Mesothelial cell of epicardium (in vitro differentiated cells): Measurements from ENCODE around the gene PACSIN1. TPM values are rescaled to one million over a fixed set of nuclear protein-coding genes. Genes with fewer than 3 reads are reported as not detected.

Experiments used
- DNase-seq, 2 experiments: peaks; one replicate each; pipeline ENCODE4 v3.0.0; 2021; ENCODE audit warnings: low spot score in 2 of 2; ENCODE audit not compliant: unreplicated experiment in 2 of 2
- H3K27ac Mint-ChIP-seq: 2 replicates; pipeline ENCODE4 v1.8.0; 2021; ENCODE audit warnings: mixed read lengths
- H3K27me3 Mint-ChIP-seq: 2 replicates; pipeline ENCODE4 v1.8.0; 2021; ENCODE audit warnings: low read depth, mixed read lengths
- H3K36me3 Mint-ChIP-seq: 2 replicates; pipeline ENCODE4 v1.8.0; 2021; ENCODE audit warnings: mixed read lengths
- H3K4me1 Mint-ChIP-seq: 2 replicates; pipeline ENCODE4 v1.8.0; 2021; ENCODE audit warnings: mixed read lengths
- H3K4me3 Mint-ChIP-seq: 2 replicates; pipeline ENCODE4 v1.8.0; 2021; ENCODE audit warnings: mild to moderate bottlenecking, moderate library complexity, mixed read lengths
- H3K9me3 Mint-ChIP-seq: 2 replicates; pipeline ENCODE4 v1.8.0; 2021; ENCODE audit warnings: mixed read lengths
- CTCF ChIP-seq: fragments of 200-600 bp; sonication (generic); IDR thresholded peaks from one replicate; pipeline ENCODE4 v1.5.0; 2021; ENCODE audit warnings: antibody characterized with exemption; ENCODE audit not compliant: unreplicated experiment
- total RNA-seq: library from RNA; stranded (reverse); gene quantifications from 3 replicates; pipeline ENCODE4 v1.2.1, GENCODE V29; 2021

The PACSIN1 gene
- total RNA-seq, 1 donor from 2014 or later: 3.3 TPM

GRCh38 chr6:34511214-34511914, 45.5 kb downstream of the PACSIN1 start:
- no peak for TF ChIP-seq CTCF
- no peaks in the 10 kb centered on the region for H3K36me3 Mint-ChIP-seq
- peaks cover 4% of the 10 kb centered on the region for H3K27me3 Mint-ChIP-seq
- H3K9me3 Mint-ChIP-seq: peaks cover 13% of the 10 kb centered on the region
- DNase-seq: no peak
- peaks cover 28% of the 10 kb centered on the region for H3K4me1 Mint-ChIP-seq
- no peak overlapping the region for H3K4me3 Mint-ChIP-seq
- peak overlapping the region; percentile 63 for H3K27ac Mint-ChIP-seq

GRCh38 chr6:34511915-34512737, 46.2 kb downstream of the PACSIN1 start:
- Mint-ChIP-seq H3K4me1 (peaks cover 28% of the 10 kb centered on the region), H3K27ac (peak overlapping the region; percentile 67), H3K27me3 (peaks cover 7% of the 10 kb centered on the region), H3K36me3 (no peaks in the 10 kb centered on the region), H3K9me3 (peaks cover 13% of the 10 kb centered on the region), H3K4me3 (no peak overlapping the region)
- no peak for TF ChIP-seq CTCF
- no peak for DNase-seq

GRCh38 chr6:34512738-34513115, 46.9 kb downstream of the PACSIN1 start:
- H3K4me3 Mint-ChIP-seq: no peak overlapping the region
- peaks cover 28% of the 10 kb centered on the region for H3K4me1 Mint-ChIP-seq
- DNase-seq: no peak
- TF ChIP-seq CTCF: no peak
- peaks cover 9% of the 10 kb centered on the region for H3K27me3 Mint-ChIP-seq
- peaks cover 13% of the 10 kb centered on the region for H3K9me3 Mint-ChIP-seq
- H3K27ac Mint-ChIP-seq: peak overlapping the region; percentile 67
- no peaks in the 10 kb centered on the region for H3K36me3 Mint-ChIP-seq

- Mint-ChIP-seq H3K4me3 (no peak overlapping the region), H3K9me3 (peaks cover 13% of the 10 kb centered on the region), H3K4me1 (peaks cover 28% of the 10 kb centered on the region), H3K27me3 (peaks cover 9% of the 10 kb centered on the region), H3K27ac (peak overlapping the region; percentile 67), H3K36me3 (no peaks in the 10 kb centered on the region)
- no peak for DNase-seq
- TF ChIP-seq CTCF: no peak
Observed at GRCh38 chr6:34513646-34514045, 47.8 kb downstream of the PACSIN1 start.

- Mint-ChIP-seq H3K4me3 (peak overlapping the region; percentile 57), H3K4me1 (peaks cover 28% of the 10 kb centered on the region), H3K36me3 (no peaks in the 10 kb centered on the region), H3K9me3 (peaks cover 10% of the 10 kb centered on the region), H3K27ac (no peak overlapping the region), H3K27me3 (peaks cover 9% of the 10 kb centered on the region)
- DNase-seq: no peak
- TF ChIP-seq CTCF: no peak
Observed at GRCh38 chr6:34514112-34514511, 48.2 kb downstream of the PACSIN1 start.
